KMS-11 (cell line): ENCODE measurements around the gene MAP1LC3A.

Experiments
- H2AFZ ChIP-seq: fragments of 200-600 bp; sonication (generic); 2 replicates; pipeline ENCODE4 v1.6.1; 2016; ENCODE audit warnings: antibody characterized with exemption, mixed run types, low read depth
- H3K27ac ChIP-seq: fragments of 200-600 bp; sonication (generic); 2 replicates; pipeline ENCODE4 v1.6.1; 2016; ENCODE audit warnings: mild to moderate bottlenecking, mixed run types
- H3K27me3 ChIP-seq: fragments of 200-600 bp; sonication (generic); 2 replicates; pipeline ENCODE4 v1.6.1; 2017; ENCODE audit warnings: mild to moderate bottlenecking, low read depth, mixed run types, moderate library complexity; ENCODE audit not compliant: insufficient read depth
- H3K36me3 ChIP-seq: fragments of 200-600 bp; sonication (generic); 2 replicates; pipeline ENCODE4 v1.6.1; 2017; ENCODE audit warnings: mild to moderate bottlenecking, mixed run types; ENCODE audit not compliant: insufficient read depth
- H3K4me1 ChIP-seq: fragments of 200-600 bp; sonication (generic); 2 replicates; pipeline ENCODE4 v1.6.1; 2016; ENCODE audit warnings: mild to moderate bottlenecking, low read depth, mixed run types; ENCODE audit not compliant: poor library complexity, severe bottlenecking
- H3K4me2 ChIP-seq: fragments of 200-600 bp; sonication (generic); 2 replicates; pipeline ENCODE4 v1.7.0; 2016; ENCODE audit warnings: mild to moderate bottlenecking, mixed run types
- H3K4me3 ChIP-seq: fragments of 200-600 bp; sonication (generic); IDR thresholded peaks from 2 replicates; pipeline ENCODE4 v1.6.1; 2017; ENCODE audit warnings: low read depth, low read length, mixed read lengths; ENCODE audit not compliant: insufficient read depth
- H3K79me2 ChIP-seq: fragments of 200-600 bp; sonication (generic); 2 replicates; pipeline ENCODE4 v1.6.1; 2016; ENCODE audit warnings: low read depth, mixed run types; ENCODE audit not compliant: insufficient read depth
- H3K9ac ChIP-seq: fragments of 200-600 bp; sonication (generic); 2 replicates; pipeline ENCODE4 v1.6.1; 2016; ENCODE audit warnings: mild to moderate bottlenecking, mixed run types
- H4K20me1 ChIP-seq: fragments of 200-600 bp; sonication (generic); 2 replicates; pipeline ENCODE4 v1.6.1; 2016; ENCODE audit warnings: mild to moderate bottlenecking, mixed run types; ENCODE audit not compliant: insufficient read depth
- TF ChIP-seq, protein P1 (sequence below): fragments of 200-600 bp; sonication (generic); conservative IDR thresholded peaks from 2 replicates; pipeline ENCODE4 v1.6.1; 2017; ENCODE audit warnings: low read depth, mild to moderate bottlenecking, antibody characterized with exemption, low read length, moderate library complexity, mixed read lengths

The MAP1LC3A gene

DNA sequence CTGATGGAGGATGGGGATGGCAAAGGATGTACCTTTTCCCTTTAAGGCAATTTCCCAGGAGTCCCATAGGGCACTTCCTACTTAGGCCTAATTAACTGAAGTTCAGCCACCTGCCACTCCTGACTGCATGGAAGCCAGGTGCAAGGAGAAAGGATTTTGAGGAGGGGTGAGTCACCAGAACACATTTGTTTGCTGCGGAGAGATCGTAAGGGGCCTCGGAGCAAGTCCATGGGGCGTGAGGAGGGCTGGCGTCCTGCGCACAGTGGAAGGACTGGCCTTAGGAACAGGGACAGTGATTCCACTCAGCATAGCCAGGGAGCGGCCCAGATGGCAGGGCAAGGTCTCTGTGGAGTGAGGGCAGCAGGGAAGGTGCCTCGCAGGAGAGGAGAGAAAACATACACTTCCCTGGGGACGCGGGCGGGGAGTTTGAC lies 11.8 kb upstream of the MAP1LC3A start:
- H3K9ac ChIP-seq = no peak overlapping the region
- no peaks in the 10 kb centered on the region for H3K4me1 ChIP-seq
- H4K20me1 ChIP-seq = no peaks in the 10 kb centered on the region
- TF ChIP-seq, protein P1, sequence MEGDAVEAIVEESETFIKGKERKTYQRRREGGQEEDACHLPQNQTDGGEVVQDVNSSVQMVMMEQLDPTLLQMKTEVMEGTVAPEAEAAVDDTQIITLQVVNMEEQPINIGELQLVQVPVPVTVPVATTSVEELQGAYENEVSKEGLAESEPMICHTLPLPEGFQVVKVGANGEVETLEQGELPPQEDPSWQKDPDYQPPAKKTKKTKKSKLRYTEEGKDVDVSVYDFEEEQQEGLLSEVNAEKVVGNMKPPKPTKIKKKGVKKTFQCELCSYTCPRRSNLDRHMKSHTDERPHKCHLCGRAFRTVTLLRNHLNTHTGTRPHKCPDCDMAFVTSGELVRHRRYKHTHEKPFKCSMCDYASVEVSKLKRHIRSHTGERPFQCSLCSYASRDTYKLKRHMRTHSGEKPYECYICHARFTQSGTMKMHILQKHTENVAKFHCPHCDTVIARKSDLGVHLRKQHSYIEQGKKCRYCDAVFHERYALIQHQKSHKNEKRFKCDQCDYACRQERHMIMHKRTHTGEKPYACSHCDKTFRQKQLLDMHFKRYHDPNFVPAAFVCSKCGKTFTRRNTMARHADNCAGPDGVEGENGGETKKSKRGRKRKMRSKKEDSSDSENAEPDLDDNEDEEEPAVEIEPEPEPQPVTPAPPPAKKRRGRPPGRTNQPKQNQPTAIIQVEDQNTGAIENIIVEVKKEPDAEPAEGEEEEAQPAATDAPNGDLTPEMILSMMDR = no peak
- no peak overlapping the region for H3K27ac ChIP-seq
- no peak overlapping the region for H3K4me3 ChIP-seq
- no peaks in the 10 kb centered on the region for H3K27me3 ChIP-seq
- H3K4me2 ChIP-seq = no peak overlapping the region
- no peaks in the 10 kb centered on the region for H3K79me2 ChIP-seq
- no peaks in the 10 kb centered on the region for H3K36me3 ChIP-seq
- no peak overlapping the region for H2AFZ ChIP-seq

DNA sequence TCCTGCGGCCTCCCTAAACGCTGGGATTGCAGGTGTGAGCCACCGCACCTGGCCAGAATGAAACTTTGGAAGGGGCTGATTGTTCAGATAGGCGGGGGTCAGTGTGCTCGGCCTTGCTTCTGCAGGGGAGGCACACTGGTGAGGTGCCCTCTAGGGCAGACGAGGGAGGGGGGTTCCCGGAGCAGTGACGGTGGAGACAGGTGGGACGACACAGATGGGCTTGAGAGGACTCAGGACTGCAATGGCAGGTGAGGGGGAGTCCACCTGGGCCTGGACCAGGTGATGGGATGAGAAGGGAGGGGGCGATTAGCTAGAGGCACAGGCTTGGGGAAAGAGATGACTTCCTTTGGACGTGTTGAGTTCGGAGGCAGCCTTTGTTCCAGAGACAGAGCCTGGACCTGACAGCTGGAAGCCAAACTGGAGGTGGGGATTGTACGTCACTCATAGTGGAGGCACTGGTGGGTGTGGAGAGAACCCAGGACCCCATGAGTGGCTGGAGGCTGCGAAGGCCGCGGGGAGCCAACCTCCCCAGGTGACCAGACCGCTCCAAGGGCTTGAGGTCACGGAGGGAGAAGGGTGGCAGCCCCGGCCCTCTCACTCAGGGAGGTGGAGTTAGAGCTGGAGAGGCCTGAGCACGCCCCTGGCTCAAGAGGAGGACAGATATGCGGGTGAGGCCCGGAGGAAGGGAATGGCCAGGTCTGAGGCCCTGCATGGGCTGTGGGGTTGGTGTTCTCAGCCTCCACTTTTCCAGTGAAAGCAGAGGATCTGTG lies 10.5 kb upstream of the MAP1LC3A start:
- H4K20me1 ChIP-seq = no peaks in the 10 kb centered on the region
- H3K4me3 ChIP-seq = no peak overlapping the region
- TF ChIP-seq, protein P1 = no peak

DNA sequence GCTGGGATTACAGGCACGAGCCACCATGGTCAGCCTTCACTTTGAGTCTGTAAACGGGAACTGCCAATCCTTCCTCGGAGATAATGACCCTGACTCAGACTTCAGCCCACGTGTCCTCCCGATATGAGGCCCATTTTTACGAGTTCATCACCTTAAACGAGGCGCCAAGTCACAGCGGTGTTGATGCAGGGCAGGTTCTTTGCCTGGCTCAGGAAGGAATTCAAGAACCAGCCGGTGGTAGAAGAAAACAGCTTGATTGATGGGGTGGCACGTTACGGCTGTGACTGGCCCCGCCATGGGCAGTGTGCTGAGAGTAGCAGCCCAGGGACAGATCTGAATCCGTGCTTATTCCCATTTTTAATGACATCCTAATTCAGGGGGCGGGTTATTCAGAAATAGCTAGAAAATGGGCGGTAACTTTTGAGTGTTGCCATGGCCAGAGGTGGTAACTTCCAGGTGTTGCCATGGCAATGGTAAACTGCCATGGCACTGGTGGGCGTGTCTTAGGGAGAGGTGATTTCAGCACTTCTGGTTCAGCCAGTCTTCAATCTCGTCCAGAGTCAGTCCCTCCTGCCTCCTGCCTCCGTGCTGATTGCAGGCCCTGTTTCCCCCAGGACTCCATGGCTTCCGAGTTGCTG lies 9.1 kb upstream of the MAP1LC3A start:
- H2AFZ ChIP-seq = no peak overlapping the region

More for the DNA sequence above, 10.5 kb upstream of the MAP1LC3A start:
- Histone ChIP-seq H3K4me2 (no peak overlapping the region), H2AFZ (no peak overlapping the region), H3K36me3 (no peaks in the 10 kb centered on the region), H3K4me1 (peaks cover under 1% of the 10 kb centered on the region), H3K79me2 (no peaks in the 10 kb centered on the region), H3K27ac (no peak overlapping the region), H3K9ac (no peak overlapping the region), H3K27me3 (no peaks in the 10 kb centered on the region)

DNA sequence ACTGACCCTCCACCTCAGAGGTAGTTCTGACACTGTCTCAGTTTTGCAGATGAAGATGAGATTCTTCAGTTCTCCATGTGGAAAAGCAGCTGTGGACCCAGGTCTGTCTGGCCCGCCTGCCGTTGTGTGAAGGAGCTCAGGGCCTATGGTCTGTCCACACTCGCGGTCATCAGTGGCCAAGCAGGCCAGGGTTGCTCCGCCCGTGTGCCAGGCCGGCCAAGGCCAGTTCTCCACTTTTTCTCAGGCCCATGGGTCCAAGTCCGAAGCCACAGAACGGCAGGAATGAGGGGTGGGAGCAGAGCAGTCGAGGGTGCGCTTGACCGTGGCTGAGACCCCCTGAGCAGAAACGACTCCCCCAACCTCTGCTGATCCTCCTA lies 8.6 kb upstream of the MAP1LC3A start:
- peaks cover 10% of the 10 kb centered on the region for H3K4me1 ChIP-seq
- no peaks in the 10 kb centered on the region for H3K36me3 ChIP-seq
- H3K4me2 ChIP-seq = no peak overlapping the region
- TF ChIP-seq, protein P1 = no peak
- no peaks in the 10 kb centered on the region for H4K20me1 ChIP-seq
- H3K4me3 ChIP-seq = no peak overlapping the region
- H3K27ac ChIP-seq = no peak overlapping the region
- H3K27me3 ChIP-seq = no peaks in the 10 kb centered on the region
- no peak overlapping the region for H2AFZ ChIP-seq
- no peak overlapping the region for H3K9ac ChIP-seq
- no peaks in the 10 kb centered on the region for H3K79me2 ChIP-seq

More for the DNA sequence above, 9.1 kb upstream of the MAP1LC3A start:
- Histone ChIP-seq H3K4me1 (peaks cover 10% of the 10 kb centered on the region), H4K20me1 (no peaks in the 10 kb centered on the region), H3K79me2 (no peaks in the 10 kb centered on the region), H3K27ac (no peak overlapping the region), H3K27me3 (no peaks in the 10 kb centered on the region), H3K4me2 (no peak overlapping the region), H3K9ac (no peak overlapping the region), H3K36me3 (no peaks in the 10 kb centered on the region), H3K4me3 (no peak overlapping the region)
- TF ChIP-seq, protein P1 = no peak
